ENCODE results near the gene ATP8A1.

The ATP8A1 gene

GRCh38 chr4:42574870-42575430, 82.0 kb downstream of the ATP8A1 start:
- FAIRE-seq: no peak
- DNase-seq (ENCODE audit: low spot score): no peak

DNA sequence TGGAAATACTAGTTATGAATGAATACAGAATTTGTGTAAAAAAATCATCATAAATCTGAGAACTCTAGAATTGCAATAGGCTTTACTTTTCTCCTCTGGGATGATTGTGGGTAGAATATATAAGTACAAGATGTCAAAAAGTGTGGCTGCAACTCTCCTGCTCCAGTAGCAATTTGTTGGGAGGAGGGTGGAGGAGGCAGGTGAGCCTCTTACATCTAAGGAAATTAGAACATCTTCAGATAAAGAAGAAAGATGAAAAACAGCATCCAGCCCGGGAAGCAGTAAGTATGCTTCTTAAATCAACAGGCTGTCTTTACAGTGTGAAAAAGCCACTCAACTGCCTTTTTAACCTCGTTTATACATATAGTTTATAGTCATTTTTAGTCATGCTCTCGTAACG, 83.7 kb downstream of the ATP8A1 start:
- FAIRE-seq (no peak), DNase-seq (ENCODE audit: low spot score) (no peak)

GRCh38 chr4:42570221-42570620, 86.7 kb downstream of the ATP8A1 start:
- DNase-seq (ENCODE audit: low spot score) (no peak), FAIRE-seq (no peak)

DNA sequence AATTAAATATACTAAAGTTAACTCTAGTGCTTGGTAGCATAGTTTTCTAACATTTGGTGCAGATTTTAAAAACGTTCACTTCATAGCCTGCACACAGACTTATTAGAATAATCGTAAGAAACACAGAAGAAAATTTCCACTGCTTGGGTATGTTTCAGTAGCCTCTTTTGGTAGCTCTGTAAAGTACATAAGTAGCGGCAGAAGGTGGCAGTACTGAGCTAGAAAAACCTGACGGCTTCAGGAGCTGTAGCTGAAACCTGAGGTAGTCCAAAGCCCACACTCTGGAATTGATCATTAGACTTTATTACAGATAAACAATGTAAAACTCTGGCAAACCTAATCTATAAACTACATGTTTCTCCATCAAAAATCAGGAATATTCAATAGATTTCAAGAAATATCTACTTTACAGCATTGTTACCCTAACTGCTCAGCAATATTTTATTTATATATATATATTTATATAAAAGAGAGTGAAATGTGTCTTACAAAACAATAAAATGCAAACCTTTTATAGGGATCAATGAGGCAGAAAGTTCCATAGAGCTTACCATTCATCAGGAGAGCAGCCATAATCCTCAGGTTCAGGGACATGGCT, 88.2 kb downstream of the ATP8A1 start:
- FAIRE-seq (no peak), DNase-seq (ENCODE audit: low spot score) (peak; percentile 57)

DNA sequence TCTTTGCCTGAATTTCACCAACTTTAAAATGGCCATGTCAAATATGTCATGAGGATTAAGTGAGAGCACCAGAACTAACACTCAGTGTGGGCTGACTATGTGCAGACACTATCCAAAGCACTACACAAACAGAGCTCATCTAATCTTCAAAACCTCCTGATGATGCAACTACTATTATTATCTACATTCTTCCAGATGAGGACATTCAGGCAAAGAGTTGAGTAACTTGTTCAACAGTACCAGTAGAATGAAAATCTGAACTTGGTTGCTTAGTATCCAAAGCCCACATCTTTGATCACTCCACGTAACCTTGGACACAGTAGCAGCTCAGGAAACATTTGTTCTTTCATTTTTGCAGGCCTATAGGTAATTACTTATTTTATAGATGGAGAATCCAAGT, 90.1 kb downstream of the ATP8A1 start:
- FAIRE-seq (no peak), DNase-seq (ENCODE audit: low spot score) (no peak)

DNA sequence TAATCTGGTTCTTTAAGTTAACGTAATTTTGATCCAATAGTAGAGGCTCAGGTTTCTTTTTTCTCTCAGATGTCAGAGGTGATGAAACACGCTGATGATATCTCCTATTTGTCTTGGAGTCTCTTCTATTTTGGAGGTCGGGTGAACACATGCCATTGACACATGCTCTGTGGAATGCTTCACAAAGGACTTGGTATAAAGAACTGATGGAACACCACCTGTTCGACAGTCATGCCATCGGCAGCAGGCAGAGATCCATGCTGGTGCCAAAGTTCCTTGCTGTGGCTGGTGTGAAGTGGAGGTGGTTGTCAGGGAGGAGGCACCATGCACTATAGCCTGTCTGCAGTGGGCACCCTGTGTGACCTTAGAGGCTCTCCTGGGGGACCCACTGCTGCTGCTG, 94.9 kb downstream of the ATP8A1 start:
- no peak for FAIRE-seq

GRCh38 chr4:42561031-42561430, 95.9 kb downstream of the ATP8A1 start:
- FAIRE-seq (peak; percentile 35), DNase-seq (ENCODE audit: low spot score) (no peak)

More for the DNA sequence above, 94.9 kb downstream of the ATP8A1 start:
- no peak for DNase-seq (ENCODE audit: low spot score)

- DNase-seq (ENCODE audit: low spot score): no peak
- FAIRE-seq: no peak
Observed at GRCh38 chr4:42560467-42560861, 96.4 kb downstream of the ATP8A1 start.

GRCh38 chr4:42558156-42558555, 98.7 kb downstream of the ATP8A1 start:
- FAIRE-seq: no peak
- DNase-seq (ENCODE audit: low spot score): no peak

DNA sequence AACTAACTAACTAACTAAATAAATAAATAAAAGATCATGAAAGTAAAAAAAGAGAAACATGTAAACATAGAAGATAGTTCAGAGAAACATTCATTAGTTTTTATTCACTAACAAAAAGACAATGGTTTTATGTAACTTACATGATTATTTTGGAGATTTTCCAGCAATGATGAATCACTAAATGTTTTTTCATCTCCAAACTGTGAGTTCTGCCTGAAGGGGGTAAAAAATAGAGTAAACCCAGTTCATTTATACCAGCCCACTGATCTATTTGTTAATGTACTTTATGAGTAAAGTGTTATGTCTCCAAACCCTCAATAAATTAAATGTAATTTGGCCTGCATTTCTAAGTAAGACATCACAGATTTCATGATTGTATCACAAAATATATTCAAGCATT, 101.1 kb downstream of the ATP8A1 start:
- DNase-seq (ENCODE audit: low spot score): no peak
- FAIRE-seq: no peak

DNA sequence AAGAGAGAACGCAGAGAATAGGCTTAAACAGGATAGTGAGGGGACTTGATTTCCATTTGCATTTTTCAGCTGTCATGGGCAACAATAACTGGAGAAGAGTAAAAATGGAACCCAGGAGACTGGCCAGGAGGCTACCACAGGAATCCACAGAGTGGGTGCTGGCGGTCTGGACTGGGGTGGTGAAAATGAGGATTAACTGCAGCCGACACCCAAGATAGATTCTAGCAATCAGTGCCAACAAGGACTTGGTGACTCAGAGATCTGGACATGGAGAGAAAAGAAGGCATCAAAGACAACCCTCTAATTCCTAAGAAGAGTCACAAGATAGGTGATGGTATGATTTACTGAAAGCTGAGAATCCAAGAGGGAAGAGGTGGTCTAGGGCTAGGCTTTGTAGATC, 102.8 kb downstream of the ATP8A1 start:
- no peak for DNase-seq (ENCODE audit: low spot score)
- FAIRE-seq: no peak

DNA sequence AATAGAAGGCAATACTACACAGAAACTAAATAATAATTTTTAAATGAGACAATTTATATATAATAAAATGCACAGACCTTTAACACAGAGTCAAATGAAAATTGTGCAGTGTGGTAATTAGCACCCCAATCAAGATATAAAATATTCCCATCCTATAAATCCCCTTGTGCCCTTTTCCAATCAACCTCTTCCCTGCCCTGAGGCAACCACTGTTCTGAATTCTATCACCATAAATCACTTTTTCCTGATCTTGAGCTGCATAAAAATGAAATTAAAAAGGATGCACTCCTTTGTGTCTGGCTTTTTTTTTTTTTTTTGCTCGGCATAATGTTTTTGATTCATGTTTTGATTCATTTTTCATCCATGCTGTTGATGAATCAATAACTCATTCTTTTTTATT, 107.0 kb downstream of the ATP8A1 start:
- FAIRE-seq: no peak
- no peak for DNase-seq (ENCODE audit: low spot score)

DNA sequence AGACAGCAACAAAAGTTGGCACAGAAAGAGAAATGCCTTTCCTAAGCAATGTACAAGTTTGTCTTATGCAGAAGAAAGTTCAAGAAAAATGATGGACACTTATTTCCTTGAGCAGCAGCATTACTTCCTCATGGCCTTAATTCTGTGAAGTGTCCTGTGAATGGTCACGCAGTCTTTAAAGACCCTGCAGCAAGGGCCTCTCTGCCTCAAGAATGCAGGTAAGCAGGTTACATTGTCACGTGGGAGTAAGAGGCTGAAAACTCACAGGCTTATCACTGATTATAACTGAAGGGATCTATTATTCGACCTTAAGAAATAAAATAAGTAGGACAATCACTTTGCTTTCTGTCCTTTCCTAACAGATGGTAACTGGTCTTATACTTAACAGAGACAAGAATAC, 109.1 kb downstream of the ATP8A1 start:
- DNase-seq (ENCODE audit: low spot score): no peak
- FAIRE-seq: no peak

- no peak for FAIRE-seq
- no peak for DNase-seq (ENCODE audit: low spot score)
Observed at GRCh38 chr4:42543762-42544161, 113.1 kb downstream of the ATP8A1 start.

DNA sequence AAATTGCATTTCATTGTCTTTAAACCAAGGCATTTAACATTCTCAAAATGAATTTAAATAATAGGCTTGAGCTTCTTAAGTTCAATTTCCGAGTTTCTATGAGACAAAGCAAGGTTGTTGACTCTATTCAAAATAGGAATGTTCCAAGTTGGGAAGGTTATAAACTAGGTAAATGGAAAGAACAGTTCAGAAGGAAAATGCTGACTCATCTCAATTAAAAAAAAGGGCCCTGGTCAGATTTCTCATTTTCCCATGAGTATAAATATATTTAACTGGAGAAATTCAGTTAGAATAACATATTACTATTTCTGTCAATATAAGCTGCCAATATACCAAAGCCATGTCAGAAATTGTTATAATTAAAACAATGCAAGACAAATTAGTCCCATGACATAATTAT, 113.8 kb downstream of the ATP8A1 start:
- DNase-seq (ENCODE audit: low spot score) (no peak), FAIRE-seq (no peak)

DNA sequence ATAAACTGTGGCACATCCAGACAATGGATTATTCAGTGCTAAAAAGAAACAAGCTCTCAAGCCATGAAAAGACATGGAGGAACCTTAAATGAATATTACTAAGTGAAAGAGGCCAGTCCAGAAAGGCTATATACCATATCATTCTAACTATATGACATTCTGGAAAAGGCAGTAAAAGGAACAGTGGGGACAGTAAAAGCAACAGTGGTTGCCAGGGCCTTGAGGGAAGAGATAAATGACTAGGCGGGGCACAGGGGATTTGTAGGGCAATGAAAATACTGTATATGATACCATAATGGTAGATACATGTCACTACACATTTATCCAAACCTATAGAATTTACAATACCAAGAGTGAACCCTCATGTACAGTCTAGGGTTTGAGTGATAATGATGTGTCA, 115.3 kb downstream of the ATP8A1 start:
- DNase-seq (ENCODE audit: low spot score): no peak
- no peak for FAIRE-seq

DNA sequence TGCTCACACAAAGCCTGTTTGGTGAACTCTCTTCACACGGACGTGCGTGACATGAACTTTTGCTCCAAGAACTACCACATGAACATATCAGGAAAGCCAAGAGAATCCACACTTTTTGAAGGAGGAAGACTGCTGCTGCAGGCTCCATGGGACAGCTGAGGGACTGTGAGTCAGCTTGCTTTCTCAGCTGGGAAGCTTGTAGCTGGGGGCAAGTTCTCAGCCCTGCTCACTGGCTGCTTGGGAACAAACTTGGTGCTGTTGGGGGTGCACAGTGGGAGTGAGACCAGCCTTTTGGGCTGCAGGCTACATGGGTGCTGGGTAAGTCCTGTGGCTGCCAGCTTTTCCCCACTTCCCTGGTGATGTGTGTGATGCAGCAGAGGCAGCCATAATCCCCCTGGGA, 123.9 kb downstream of the ATP8A1 start:
- FAIRE-seq: no peak
- DNase-seq (ENCODE audit: low spot score): no peak

DNA sequence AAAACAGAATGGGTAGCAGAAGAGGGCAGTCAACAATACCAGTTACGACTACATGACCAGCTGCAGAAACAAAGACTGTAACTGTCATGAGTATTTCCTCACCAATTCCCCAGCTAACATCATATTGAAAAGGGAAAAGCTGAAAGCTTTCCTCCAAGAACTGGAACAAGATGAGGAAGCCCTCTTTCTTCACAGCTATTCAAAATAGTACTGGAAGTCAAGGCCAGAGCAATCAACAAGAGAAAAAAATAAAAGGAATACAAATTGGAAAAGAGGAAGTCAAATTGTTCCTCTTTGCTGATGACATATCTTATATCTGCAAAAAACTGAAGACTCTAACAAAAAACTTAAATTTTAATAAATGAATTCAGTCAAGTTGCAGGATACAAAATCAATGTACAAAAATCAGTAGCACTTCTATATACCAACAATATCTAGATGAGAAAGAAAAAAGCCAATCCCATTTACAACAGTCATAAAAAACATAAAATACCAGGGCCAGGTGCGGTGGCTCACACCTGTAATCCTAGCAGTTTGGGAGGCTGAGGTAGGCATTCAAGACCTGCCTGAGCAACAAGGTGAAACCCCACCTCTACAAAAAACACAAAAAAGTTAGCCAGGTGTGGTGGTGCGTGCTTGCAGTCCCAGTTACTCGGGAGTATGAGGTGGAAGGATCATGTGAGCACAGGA, 125.4 kb downstream of the ATP8A1 start:
- FAIRE-seq: no peak
- DNase-seq (ENCODE audit: low spot score): no peak

GRCh38 chr4:42523066-42523718, 133.7 kb downstream of the ATP8A1 start:
- DNase-seq (ENCODE audit: low spot score): no peak
- FAIRE-seq: no peak

DNA sequence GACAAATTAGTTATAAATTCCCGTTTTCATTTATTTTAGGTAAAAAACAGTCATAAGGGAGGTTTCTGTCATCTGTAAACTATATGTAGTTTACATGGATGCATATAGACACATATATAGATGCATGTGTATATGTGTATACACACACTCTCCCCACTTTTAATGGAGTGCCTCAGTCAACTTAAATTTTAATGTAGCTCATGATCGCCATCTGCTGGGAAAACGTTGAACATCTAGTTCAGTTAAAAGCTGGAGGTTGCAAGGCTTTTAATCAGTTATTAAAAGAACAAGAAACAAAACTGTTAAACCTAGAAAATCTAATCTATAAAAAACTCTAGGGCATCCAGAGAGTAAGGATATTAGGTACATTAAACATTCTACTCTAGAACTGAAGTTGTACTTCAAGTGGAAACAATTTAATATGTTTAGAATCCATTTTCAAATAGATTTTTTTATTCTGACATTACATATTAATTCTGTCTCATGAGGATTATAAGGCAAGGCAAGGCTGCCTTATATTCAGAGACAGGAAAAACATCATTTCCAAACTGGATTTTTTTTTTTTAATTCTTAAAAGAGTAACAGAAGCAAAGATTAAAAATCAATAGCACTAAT, 137.0 kb downstream of the ATP8A1 start:
- DNase-seq (ENCODE audit: low spot score): peak; percentile 27
- FAIRE-seq: no peak

- DNase-seq (ENCODE audit: low spot score) (no peak), FAIRE-seq (no peak)
Observed at GRCh38 chr4:42515156-42515884, 141.6 kb downstream of the ATP8A1 start.

Measured in urothelium cell line (cell line).